SKM-1 treated with dmso at 0.1 percent for 144 hours (cell line): ENCODE measurements around the gene HES7.
"Not testable (repeated sequence)": the region's sequence is repeated elsewhere in the genome, so short reads cannot be mapped to it uniquely, and the experiment has no call there.

ENCODE experiments used
- DNase-seq: peaks from one replicate; lab custom pipeline; 2025; ENCODE audit not compliant: unreplicated experiment; lab: John Stamatoyannopoulos, UW

Gene HES7

DNA sequence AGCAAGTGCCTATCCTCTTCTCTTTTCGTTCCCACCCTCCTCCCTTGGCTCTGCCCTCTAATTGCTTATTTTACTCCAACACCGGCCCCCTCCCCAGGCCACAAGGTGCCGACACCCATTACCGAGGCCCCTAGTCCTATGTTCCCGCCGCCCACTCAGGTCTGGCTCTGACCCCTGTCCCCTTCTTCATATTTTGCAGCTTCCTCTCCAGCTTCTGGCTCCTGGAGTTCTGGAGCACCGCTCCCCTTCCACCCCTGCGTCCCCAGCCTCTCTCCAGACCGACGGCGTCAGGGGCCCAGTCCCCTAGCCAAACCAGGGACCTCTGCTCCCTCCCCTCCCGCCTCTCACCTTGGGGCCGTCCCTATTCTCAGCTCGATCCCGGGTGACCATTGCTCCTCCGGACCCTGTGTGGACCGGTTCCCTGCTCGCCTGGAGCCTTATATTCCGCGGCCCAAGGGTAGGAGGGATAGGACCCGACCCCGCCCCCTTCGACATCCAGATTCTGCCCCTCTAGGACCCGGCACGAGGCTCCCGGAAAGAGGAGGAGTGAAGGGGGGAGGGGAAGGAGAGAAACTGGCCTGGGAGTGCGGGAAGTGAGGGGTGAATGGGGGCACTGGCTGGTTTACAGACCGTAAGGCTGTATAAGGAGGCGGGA lies at the start of gene HES7:
HES7 (minus strand) TSS at position 412 of the 655 bp plus-strand sequence; CDS start at position 390, 22 bp downstream.
- no peak for DNase-seq

DNA sequence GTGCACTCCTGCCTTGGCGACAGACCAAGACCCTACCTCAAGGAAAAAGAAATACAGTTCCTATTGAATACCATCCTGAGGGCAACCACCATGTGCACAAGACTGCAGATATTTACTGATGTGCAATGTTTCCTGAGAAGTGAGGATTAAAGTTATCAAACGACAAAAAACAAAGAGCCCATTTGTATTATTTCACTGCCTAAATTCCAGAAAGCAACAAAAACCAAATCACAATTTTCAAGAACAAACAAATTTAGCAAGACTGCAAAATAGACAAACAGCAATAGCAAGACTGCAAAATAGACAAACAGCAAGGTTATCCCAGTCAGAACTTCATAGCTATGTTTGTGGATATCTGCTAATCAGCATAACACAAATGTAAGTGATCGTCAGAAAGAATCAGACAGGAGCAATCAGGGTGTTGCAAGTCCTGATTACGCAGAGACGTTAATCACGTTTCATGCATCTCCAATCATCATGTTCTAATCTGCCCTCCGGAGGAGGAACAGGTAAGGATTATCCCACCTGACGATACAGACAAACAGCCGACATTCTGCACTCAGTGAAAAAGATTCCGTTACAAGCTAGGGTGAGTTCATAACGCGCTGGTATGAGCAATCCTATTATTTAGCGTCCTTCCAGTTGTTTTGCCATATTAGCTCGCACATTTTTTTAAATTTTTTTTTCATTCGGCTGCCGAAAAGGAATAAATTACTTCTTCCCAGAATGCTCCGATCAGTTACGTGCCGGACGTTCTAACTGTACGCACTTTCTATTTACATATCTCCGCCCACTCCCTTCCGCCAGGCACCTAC lies 49.4 kb upstream of the HES7 start:
- peak; percentile 76 for DNase-seq

GRCh38 chr17:8170186-8170585 lies 46.3 kb upstream of the HES7 start:
- DNase-seq: not testable (repeated sequence)

DNA sequence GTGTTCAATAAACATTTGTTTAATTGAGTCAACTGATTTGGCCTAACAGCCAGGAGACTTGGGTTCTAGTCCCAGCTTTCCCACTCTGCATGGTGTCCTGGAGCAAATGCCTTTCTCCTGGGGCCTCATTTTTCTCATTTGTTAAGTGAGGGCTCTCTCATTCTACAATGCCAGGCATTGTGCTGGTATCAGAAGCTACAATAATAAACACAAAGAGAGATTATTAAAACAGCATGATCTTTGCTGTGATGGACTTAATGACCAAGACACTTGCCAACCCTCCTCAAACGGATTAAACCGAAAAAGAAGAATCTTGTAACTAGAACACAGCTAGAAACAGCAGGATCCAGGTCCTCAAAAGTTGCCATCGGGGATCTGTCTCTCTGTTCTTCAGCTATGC lies 43.6 kb upstream of the HES7 start:
- DNase-seq: no peak

- DNase-seq: no peak
Observed at GRCh38 chr17:8166731-8167130, 42.8 kb upstream of the HES7 start.

GRCh38 chr17:8164815-8165131 lies 40.9 kb upstream of the HES7 start:
- DNase-seq: no peak

DNA sequence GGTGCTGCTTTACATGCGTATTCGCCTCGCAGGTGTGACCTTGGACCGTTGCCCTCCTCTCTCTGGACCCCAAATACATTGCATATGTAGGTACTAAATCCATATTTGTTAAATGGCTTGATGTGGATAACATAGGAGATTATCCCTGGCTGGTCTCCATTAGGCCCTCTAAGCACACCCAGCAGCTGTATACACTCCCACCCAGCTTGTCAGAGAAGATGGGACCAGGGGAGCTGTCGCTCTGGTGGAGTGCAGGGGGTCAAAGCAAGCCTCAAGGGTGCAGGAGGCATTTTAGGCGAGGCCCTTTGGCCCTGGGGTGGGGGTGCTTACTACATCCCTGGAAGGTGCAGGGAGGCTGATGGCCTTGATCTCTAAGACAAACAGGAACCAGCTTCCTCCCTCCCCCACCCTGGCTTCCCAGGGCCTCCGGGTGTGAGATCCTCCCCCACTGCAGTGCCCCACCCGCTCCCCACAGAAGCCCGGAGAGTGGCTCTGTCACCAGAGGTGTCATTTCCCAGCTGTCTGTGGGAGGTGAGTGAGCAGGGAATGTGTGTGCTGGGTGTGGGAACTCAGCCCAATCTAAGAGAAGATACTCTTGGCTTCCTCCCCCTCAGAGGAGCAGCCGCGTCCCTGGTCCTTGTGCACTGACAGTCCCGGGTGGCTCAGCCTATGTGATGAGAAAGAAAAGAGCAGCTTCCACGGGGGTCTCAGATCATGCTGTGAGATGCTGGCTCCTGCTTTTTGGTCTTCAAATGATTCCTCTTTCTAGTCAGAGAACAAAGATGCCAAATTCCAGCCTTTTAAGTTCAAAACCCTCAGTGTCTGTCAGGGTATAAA lies 40.3 kb upstream of the HES7 start:
- DNase-seq: peak; percentile 47

GRCh38 chr17:8162997-8163977 lies 39.4 kb upstream of the HES7 start:
- no peak for DNase-seq

DNA sequence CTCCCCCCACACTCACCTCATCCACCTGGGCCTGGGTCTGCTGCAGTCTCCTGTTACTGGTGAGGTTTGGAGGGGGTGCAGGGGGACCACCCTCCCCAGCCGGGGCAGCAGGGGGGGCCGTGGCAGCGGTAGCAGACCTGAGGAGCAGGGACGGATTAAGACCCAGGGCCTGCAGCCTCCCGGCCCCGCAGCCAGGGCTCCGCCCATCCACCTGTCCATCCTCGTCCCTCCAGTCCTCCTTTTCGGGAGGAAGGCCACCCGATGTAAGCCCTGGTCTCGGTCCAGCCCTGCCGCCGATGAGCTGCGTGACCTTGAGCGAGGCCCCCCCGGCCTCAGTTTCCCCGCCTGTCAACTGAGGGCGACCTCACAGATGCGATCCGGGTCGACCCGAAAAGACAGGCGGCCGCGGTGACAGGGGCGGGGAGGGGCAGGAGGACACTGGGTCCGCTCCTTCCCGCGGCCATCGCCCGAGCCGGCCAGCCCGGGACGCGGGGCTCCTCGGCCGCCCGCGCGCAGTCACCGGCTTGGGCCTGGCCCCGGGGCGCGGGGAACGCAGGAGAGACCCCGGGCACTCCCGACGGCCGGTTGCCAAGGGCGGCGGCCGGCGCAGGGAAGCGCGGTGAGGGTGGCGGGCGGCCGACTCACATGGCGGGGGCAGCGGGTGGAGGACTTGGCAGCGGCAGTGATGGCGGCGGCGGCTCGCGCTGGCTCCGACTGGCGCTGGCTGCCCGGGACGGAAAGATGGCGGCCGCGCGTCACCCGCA lies 38.5 kb upstream of the HES7 start, which contains the start of gene VAMP2:
VAMP2 (minus strand) TSS at position 716 of the 764 bp plus-strand sequence; CDS start at position 647, 69 bp downstream.
- DNase-seq: no peak

DNA sequence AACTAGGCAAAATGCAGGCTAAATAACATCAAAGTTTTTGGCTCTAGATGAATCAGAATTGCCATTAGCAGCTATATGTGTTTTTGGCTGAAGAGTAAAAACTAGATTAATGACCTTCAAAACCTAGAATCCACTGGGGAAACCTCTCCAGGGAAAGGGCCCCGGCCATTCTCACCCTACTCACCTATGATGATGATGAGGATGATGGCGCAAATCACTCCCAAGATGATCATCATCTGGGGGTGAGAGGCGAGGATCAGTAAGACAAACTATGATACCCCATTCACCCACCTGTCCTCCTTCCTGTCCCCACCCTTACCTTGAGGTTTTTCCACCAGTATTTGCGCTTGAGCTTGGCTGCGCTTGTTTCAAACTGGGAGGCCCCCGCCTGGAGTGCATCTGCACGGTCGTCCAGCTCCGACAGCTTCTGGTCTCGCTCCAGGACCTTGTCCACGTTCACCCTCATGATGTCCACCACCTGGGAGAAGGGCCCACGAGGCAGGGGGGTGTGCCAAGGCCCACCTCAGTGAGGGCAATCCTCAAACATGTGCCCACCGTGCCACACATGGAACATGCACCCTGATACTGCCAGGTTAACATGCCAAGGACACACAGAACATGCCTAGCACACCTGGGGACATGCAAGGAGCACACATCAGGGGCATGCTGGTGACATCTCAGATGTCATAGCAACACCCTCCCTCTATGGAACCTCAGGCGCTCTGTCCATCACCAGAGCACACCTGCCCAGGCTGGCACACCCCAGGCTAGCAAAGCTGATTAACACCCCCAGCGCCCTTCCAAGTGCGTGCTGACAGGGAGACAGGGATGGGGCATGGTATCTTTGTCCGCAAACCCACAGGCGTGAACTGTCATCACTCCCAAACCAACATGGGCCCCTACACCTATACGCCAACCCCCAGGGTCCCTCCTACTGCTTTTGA lies 37.7 kb upstream of the HES7 start:
- no peak for DNase-seq

GRCh38 chr17:8160741-8161221 lies 36.9 kb upstream of the HES7 start:
- no peak for DNase-seq

DNA sequence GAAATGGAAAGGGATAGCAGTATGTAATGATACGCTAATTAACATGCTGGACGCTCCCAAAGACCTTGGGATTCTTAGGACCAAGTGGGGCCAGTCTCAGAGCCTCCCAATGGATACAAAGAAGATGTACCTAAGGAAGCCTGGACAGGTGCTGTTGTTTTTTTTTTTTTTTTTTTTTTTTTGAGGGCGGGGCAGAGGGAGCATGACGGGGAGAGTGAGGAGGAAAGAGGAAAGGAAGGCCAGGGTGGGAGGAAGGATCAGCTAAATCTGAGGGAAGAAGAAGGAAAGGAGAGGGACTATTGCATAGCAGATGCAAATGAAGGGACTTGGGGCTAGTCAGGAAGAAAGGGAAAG lies 36.3 kb upstream of the HES7 start:
- DNase-seq: no peak

GRCh38 chr17:8159459-8160223 lies 35.7 kb upstream of the HES7 start:
- no peak for DNase-seq

DNA sequence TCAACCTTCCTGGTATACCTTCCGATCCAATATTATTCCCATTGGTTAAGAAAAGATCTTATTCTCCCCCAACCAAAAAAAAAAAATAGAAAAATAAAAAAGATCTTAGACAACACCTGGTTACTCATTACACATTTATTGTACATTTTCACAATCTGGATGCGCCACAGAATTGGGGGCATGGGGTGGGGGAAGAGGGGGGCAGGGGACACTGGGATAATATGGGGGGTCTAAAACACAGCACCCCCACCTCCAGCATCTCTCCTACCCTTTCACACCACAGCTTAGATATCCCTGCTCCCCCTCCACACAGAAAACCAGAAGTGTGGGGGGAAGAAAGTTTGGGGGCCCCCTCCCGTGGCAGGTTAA lies 35.1 kb upstream of the HES7 start:
- DNase-seq: no peak

- DNase-seq: peak; percentile 35
Observed at GRCh38 chr17:8158267-8159031, 34.5 kb upstream of the HES7 start.

- peak; percentile 95 for DNase-seq
Observed at GRCh38 chr17:8156246-8156992, 32.5 kb upstream of the HES7 start.

GRCh38 chr17:8155996-8156245 lies 32.0 kb upstream of the HES7 start:
- no peak for DNase-seq
